RPMI8226 (cell line): ENCODE measurements around the gene FAM216A.
"Not testable (repeated sequence)": the region's sequence is repeated elsewhere in the genome, so short reads cannot be mapped to it uniquely, and the experiment has no call there.

Source experiments
- DNase-seq: peaks from one replicate; pipeline ENCODE4 v3.0.0-alpha.2; 2015

Gene FAM216A

GRCh38 chr12:110468214-110469048 lies at the start of gene FAM216A, which contains the start of gene GPN3:
Gene FAM216A (plus strand): TSS chr12:110468845. CDS start chr12:110468876, 31 bp downstream.
Gene GPN3 (minus strand): TSS chr12:110468257. CDS start chr12:110468203, 54 bp downstream.
- peak; percentile 99 for DNase-seq

- DNase-seq = not testable (repeated sequence)
These were observed 48.0 kb upstream of the FAM216A start for GRCh38 chr12:110420644-110421043.

- no peak for DNase-seq
These were observed 47.4 kb upstream of the FAM216A start for GRCh38 chr12:110421159-110421661.

- DNase-seq = no peak
These were observed 46.9 kb upstream of the FAM216A start for GRCh38 chr12:110421701-110422100.

DNA sequence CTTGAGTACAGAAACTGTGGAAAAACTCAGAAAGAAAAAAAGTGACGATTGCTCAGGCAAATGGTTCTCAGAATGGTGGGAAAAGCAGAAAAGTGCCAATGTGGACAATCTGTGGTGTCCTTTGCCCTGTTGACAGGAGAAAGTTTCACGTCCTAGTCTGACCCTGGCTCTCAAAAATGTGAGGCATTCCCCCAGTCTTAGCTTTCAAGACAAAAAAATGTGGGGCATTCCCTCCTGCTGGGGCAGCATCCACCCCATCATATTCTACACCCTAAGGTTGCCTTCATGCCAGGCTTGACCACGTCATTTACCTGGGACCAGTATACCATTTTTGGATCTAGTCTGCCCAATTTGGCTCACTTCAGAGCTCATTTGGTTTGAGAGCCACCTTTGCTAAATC lies 44.4 kb upstream of the FAM216A start:
- DNase-seq = no peak

- DNase-seq = no peak
These were observed 42.2 kb upstream of the FAM216A start for GRCh38 chr12:110426406-110426805.

DNA sequence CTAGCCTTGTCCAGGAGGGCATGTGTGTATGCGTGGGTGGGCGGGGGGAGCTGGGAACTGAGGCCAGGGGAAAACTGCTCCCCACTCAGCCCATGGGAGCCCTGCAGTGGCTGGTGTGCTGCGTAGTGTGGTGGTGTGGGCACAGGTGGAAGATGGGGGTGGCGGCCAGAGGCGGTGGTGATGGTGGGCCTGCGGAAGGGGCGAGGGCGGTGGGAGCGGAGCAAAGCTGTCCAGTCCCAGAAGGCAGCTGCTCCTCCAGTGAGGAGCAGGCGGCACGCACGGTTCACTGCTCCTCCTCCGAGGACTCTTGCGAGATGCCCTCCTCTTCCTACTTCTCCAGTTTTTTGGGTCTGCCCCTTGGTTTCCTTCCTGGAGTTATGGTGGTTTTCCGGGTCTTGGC lies 39.0 kb upstream of the FAM216A start:
- DNase-seq = not testable (repeated sequence)

DNA sequence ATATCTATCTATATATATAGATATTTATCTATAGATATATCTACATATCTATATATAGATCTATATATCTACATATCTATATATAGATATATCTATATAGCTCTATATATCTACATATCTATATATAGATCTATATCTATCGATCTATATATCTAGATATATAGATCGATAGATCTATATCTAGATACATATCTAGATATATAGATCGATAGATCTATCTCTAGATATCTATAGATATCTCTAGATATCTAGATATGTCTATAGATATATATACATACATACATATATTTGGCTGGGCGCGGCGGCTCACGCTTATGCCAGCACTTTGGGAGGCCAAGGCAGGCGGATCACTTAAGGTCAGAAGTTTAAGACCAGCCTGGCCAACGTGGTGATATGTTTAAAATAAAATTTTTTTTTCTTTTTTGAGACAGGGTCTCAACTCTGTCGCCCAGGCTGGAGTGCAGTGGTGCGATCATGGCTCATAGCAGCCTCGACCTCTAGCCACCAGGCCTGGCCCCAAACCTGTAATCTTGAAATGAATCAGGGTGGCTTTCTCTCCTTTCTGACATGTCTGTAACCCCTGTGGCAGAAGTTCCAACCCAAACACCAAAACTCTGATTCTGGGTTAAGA lies 36.6 kb upstream of the FAM216A start:
- no peak for DNase-seq

DNA sequence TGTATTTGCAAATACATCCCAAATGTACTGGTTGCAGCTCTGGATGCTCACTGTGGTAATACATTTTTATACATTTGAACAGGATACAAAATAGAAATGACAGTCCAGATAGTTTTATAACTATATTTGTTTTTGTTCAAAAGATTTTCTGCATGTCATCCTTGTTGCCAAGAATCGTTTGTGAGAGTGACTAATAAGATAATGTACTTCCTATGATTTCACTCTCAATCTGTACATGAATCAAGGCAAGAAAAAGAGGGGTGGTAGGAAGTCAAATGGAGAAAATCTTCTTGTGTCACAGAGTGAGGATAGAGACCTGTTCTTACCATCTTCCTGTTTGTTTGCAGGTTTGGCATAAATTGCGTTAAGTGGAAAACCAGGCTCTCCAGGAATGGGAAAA lies 32.4 kb upstream of the FAM216A start:
- no peak for DNase-seq

- no peak for DNase-seq
These were observed 24.2 kb upstream of the FAM216A start for GRCh38 chr12:110444455-110444854.

- peak; percentile 98 for DNase-seq
These were observed 18.7 kb upstream of the FAM216A start, which contains the start of gene ARPC3 for GRCh38 chr12:110449799-110450497. Gene ARPC3 (minus strand): TSS chr12:110450337. CDS start chr12:110450260, 77 bp downstream.

DNA sequence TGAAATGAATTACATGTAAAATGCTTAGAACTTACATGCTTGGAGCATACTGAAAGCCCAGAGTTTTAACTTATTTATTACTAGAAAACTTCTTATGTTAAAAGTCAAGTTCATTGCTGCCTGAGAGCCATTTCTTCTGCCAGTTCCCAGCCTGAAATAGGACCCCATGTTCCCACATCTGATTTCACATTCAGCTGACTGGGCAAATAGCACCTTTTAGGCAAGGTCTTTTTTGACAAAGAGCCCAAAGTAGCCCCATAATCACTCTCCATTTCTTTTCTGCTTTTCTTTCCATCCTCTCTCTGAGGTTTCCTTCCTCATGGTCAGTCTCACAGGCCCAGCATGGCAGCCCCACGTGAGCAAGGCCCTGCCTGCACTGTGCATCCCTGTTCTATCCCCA lies 17.4 kb upstream of the FAM216A start:
- DNase-seq = no peak

DNA sequence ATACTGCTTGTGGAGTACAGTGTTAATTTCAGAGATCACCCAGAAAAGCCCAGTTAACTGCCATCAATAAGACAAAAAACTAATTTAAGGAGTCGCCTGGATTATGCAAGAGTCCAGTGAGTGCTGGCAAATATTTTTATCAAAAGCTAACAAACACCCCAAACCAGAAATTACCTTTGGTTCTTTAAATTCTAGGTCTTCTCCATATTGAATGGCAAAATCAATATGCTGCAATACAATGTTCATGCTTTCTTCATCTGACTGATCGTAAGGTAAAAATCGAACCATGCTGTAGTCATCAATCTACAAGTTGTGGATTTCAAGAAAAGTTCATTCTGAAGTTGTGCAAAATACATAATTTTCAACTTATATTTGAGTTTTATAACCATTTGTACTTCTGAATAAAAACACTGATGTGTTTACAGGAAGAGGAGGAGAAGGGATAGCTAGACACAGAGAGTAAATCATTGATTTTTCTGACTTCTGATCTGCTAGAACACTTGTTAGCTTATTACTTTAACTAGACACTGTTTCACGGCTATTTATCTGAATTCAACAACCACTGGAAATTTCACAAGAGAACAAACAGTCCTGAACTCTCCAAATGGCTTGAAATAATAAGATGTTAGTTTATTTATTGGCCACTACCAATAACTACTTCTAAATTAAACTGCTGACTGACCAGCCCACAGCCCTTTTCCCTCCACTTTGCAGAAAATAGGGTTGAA lies 14.9 kb upstream of the FAM216A start:
- DNase-seq = no peak

DNA sequence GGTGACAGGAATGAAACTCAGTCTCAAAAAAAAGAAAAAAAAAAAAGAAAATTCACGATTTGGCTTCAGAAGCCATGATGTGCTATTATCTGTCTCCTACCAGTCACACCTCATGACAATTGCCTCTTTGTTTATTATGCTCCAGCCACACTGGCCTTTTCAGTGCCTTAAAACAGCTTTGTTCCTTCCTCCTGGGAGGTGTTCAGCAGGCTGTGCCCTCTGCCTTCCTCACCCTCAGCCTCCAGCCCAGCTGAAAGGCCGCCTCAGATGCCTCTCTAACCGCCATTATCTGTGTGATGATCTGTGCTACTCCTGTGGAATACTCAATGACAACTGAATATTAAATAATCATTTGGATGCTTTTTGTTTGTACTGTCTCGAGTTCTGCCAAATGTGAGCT lies 9.9 kb upstream of the FAM216A start:
- no peak for DNase-seq

GRCh38 chr12:110461189-110461588 lies 7.5 kb upstream of the FAM216A start:
- not testable (repeated sequence) for DNase-seq

- DNase-seq = no peak
These were observed 3.6 kb upstream of the FAM216A start for GRCh38 chr12:110465024-110465423.

- not testable (repeated sequence) for DNase-seq
These were observed 2.9 kb upstream of the FAM216A start for GRCh38 chr12:110465765-110466164.

- no peak for DNase-seq
These were observed 1.9 kb upstream of the FAM216A start for GRCh38 chr12:110466791-110467190.

- DNase-seq = no peak
These were observed 815 bp upstream of the FAM216A start for GRCh38 chr12:110467847-110468213.

- no peak for DNase-seq
These were observed 6.8 kb downstream of the FAM216A start for GRCh38 chr12:110475426-110475825.

GRCh38 chr12:110498984-110499706 lies 30.5 kb downstream of the FAM216A start:
- DNase-seq = no peak

DNA sequence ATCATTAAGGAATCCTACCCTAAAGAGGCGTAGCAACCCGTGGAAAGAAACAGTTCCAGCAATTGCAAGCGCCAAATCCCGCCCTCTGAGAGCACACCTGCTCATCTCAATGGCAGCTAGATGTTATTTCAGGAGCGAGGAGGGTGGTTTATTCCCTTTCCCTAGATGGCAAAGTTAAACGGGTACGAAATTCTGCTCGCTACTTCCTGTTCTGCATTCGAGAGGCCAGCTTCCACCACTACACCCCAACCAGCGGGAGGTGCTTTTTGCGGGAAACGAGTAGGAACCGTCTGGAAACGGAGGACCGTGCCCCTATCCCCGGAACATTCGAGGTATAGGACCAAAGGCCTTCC lies 32.7 kb downstream of the FAM216A start:
- DNase-seq = peak; percentile 60
